GM23338 (cell line): ENCODE data around the gene CD300C. TPM values are rescaled to one million over a fixed set of nuclear protein-coding genes. Genes with fewer than 3 reads are reported as not detected.

Experiments
- ATAC-seq: fragments of 200-7000 bp; cut with Tn5 transposase; 3 replicates; pipeline ENCODE4 v1.9.1; 2020
- DNase-seq: peaks from one replicate; pipeline ENCODE4 v3.0.0-alpha.2; 2015; ENCODE audit warnings: low spot score
- H2AFZ ChIP-seq: fragments of 200-600 bp; sonication (generic); 2 replicates; pipeline ENCODE4 v1.8.0; 2016; ENCODE audit warnings: antibody characterized with exemption, mild to moderate bottlenecking, moderate library complexity
- H3F3A ChIP-seq: fragments of 200-600 bp; sonication (generic); replicated peaks from 2 replicates; pipeline ENCODE4 v1.8.0; 2017; ENCODE audit warnings: antibody characterized with exemption, mixed run types, low read depth
- H3K27ac ChIP-seq: fragments of 200-600 bp; sonication (generic); 2 replicates; pipeline ENCODE4 v1.6.1; 2016; ENCODE audit warnings: low read depth
- H3K27me3 ChIP-seq: fragments of 200-600 bp; sonication (generic); 2 replicates; pipeline ENCODE4 v1.8.0; 2016; ENCODE audit warnings: mild to moderate bottlenecking, mixed run types, moderate library complexity; ENCODE audit not compliant: insufficient read depth
- H3K36me3 ChIP-seq: fragments of 200-600 bp; sonication (generic); 2 replicates; pipeline ENCODE4 v1.8.0; 2016; ENCODE audit warnings: mild to moderate bottlenecking; ENCODE audit not compliant: insufficient read depth
- H3K4me1 ChIP-seq: fragments of 200-600 bp; sonication (generic); 2 replicates; pipeline ENCODE4 v1.8.0; 2016; ENCODE audit warnings: mild to moderate bottlenecking, moderate library complexity; ENCODE audit not compliant: insufficient read depth
- H3K4me2 ChIP-seq: fragments of 200-600 bp; sonication (generic); 2 replicates; pipeline ENCODE4 v1.7.1; 2017; ENCODE audit warnings: mixed run types
- H3K4me3 ChIP-seq: fragments of 200-600 bp; sonication (generic); 2 replicates; pipeline ENCODE4 v1.6.1; 2016; ENCODE audit warnings: mixed run types
- H3K79me2 ChIP-seq: fragments of 200-600 bp; sonication (generic); replicated peaks from 2 replicates; pipeline ENCODE4 v1.8.0; 2017; ENCODE audit warnings: mild to moderate bottlenecking; ENCODE audit not compliant: insufficient read depth
- H3K9me2 ChIP-seq: fragments of 200-600 bp; sonication (generic); 2 replicates; pipeline ENCODE4 v1.8.0; 2017; ENCODE audit not compliant: insufficient read depth
- H4K20me1 ChIP-seq: fragments of 200-600 bp; sonication (generic); replicated peaks from 2 replicates; pipeline ENCODE4 v1.8.0; 2017; ENCODE audit warnings: mild to moderate bottlenecking; ENCODE audit not compliant: insufficient read depth
- H3K27ac Mint-ChIP-seq: 2 replicates; pipeline ENCODE4 v1.8.0; 2020; ENCODE audit warnings: inconsistent platforms, mild to moderate bottlenecking, moderate library complexity, mixed read lengths
- H3K27me3 Mint-ChIP-seq: 3 replicates; pipeline ENCODE4 v1.8.0; 2022; ENCODE audit warnings: low read depth, mild to moderate bottlenecking, moderate library complexity, mixed read lengths, inconsistent platforms; ENCODE audit not compliant: insufficient read depth, poor library complexity
- H3K36me3 Mint-ChIP-seq: 3 replicates; pipeline ENCODE4 v1.8.0; 2021; ENCODE audit warnings: low read depth, mild to moderate bottlenecking, inconsistent platforms, moderate library complexity, mixed read lengths
- H3K4me1 Mint-ChIP-seq: 3 replicates; pipeline ENCODE4 v1.8.0; 2020; ENCODE audit warnings: mild to moderate bottlenecking, inconsistent platforms, mixed read lengths
- H3K4me3 Mint-ChIP-seq: 3 replicates; pipeline ENCODE4 v1.8.0; 2021; ENCODE audit warnings: moderate library complexity, mild to moderate bottlenecking, inconsistent platforms, mixed read lengths
- H3K9me3 Mint-ChIP-seq: 3 replicates; pipeline ENCODE4 v1.8.0; 2020; ENCODE audit warnings: moderate library complexity, mild to moderate bottlenecking, inconsistent platforms, mixed read lengths
- CREB1 ChIP-seq: fragments of 250-450 bp; sonication (Bioruptor Pico); IDR thresholded peaks from 2 replicates; pipeline ENCODE4 v1.5.0; 2020; ENCODE audit warnings: low read depth, mild to moderate bottlenecking, moderate library complexity
- CTCF ChIP-seq, 2 experiments: fragments of 200-600 bp in 1 of 2; sonication (generic) in 1 of 2; conservative IDR thresholded peaks; 2 replicates each; pipeline versions ENCODE4 v1.5.1 to v1.6.1; 2016 to 2017; ENCODE audit warnings: antibody characterized with exemption in 2 of 2, low read depth in 2 of 2, mild to moderate bottlenecking in 2 of 2, moderate library complexity in 1 of 2
- ETS1 ChIP-seq: IDR thresholded peaks from 2 replicates; pipeline ENCODE4 v1.6.1; 2016; ENCODE audit warnings: antibody characterized with exemption
- JUNB ChIP-seq: IDR thresholded peaks from one replicate; pipeline ENCODE4 v1.6.1; 2016; ENCODE audit warnings: antibody characterized with exemption; ENCODE audit not compliant: unreplicated experiment
- POLR2AphosphoS5 ChIP-seq: IDR thresholded peaks from 2 replicates; pipeline ENCODE4 v1.6.1; 2016; ENCODE audit warnings: antibody characterized with exemption, low read depth
- ZNF114 ChIP-seq: fragments of 250-450 bp; sonication (Bioruptor Pico); IDR thresholded peaks from 2 replicates; pipeline ENCODE4 v1.5.0; 2020; ENCODE audit warnings: mild to moderate bottlenecking, moderate library complexity
- polyA plus RNA-seq: library from polyadenylated mRNA; unstranded; fragments of >200 nt; fragmentation: Nextera tagmentation; extraction: Ambion mirVana; gene quantifications from 2 replicates; pipeline ENCODE4 v1.2.1, GENCODE V29; 2016
- total RNA-seq: library from RNA; depleted of rRNA; stranded (reverse); fragments of >200 nt; shearing (Covaris generic); gene quantifications from 2 replicates; pipeline ENCODE4 v1.2.3, GENCODE V29; 2014
- TF ChIP-seq, protein P1 (sequence below): fragments of 250-450 bp; sonication (Bioruptor Pico); IDR thresholded peaks from 2 replicates; pipeline ENCODE4 v1.5.0; 2020; ENCODE audit warnings: mild to moderate bottlenecking, moderate library complexity

The CD300C gene
- total and polyA plus RNA-seq, 2 experiments from 2014 or later = not detected

GRCh38 chr17:74555427-74555940, 9.6 kb upstream of the CD300C start (continued):
- TF ChIP-seq, protein P1, sequence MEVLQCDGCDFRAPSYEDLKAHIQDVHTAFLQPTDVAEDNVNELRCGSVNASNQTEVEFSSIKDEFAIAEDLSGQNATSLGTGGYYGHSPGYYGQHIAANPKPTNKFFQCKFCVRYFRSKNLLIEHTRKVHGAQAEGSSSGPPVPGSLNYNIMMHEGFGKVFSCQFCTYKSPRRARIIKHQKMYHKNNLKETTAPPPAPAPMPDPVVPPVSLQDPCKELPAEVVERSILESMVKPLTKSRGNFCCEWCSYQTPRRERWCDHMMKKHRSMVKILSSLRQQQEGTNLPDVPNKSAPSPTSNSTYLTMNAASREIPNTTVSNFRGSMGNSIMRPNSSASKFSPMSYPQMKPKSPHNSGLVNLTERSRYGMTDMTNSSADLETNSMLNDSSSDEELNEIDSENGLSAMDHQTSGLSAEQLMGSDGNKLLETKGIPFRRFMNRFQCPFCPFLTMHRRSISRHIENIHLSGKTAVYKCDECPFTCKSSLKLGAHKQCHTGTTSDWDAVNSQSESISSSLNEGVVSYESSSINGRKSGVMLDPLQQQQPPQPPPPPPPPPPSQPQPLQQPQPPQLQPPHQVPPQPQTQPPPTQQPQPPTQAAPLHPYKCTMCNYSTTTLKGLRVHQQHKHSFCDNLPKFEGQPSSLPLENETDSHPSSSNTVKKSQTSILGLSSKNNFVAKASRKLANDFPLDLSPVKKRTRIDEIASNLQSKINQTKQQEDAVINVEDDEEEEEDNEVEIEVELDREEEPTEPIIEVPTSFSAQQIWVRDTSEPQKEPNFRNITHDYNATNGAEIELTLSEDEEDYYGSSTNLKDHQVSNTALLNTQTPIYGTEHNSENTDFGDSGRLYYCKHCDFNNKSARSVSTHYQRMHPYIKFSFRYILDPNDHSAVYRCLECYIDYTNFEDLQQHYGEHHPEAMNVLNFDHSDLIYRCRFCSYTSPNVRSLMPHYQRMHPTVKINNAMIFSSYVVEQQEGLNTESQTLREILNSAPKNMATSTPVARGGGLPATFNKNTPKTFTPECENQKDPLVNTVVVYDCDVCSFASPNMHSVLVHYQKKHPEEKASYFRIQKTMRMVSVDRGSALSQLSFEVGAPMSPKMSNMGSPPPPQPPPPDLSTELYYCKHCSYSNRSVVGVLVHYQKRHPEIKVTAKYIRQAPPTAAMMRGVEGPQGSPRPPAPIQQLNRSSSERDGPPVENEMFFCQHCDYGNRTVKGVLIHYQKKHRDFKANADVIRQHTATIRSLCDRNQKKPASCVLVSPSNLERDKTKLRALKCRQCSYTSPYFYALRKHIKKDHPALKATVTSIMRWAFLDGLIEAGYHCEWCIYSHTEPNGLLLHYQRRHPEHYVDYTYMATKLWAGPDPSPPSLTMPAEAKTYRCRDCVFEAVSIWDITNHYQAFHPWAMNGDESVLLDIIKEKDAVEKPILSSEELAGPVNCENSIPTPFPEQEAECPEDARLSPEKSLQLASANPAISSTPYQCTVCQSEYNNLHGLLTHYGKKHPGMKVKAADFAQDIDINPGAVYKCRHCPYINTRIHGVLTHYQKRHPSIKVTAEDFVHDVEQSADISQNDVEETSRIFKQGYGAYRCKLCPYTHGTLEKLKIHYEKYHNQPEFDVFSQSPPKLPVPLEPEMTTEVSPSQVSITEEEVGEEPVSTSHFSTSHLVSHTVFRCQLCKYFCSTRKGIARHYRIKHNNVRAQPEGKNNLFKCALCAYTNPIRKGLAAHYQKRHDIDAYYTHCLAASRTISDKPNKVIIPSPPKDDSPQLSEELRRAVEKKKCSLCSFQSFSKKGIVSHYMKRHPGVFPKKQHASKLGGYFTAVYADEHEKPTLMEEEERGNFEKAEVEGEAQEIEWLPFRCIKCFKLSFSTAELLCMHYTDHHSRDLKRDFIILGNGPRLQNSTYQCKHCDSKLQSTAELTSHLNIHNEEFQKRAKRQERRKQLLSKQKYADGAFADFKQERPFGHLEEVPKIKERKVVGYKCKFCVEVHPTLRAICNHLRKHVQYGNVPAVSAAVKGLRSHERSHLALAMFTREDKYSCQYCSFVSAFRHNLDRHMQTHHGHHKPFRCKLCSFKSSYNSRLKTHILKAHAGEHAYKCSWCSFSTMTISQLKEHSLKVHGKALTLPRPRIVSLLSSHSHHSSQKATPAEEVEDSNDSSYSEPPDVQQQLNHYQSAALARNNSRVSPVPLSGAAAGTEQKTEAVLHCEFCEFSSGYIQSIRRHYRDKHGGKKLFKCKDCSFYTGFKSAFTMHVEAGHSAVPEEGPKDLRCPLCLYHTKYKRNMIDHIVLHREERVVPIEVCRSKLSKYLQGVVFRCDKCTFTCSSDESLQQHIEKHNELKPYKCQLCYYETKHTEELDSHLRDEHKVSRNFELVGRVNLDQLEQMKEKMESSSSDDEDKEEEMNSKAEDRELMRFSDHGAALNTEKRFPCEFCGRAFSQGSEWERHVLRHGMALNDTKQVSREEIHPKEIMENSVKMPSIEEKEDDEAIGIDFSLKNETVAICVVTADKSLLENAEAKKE = no peak
- TF ChIP-seq ETS1 = no peak
- TF ChIP-seq POLR2AphosphoS5 = no peak

DNA sequence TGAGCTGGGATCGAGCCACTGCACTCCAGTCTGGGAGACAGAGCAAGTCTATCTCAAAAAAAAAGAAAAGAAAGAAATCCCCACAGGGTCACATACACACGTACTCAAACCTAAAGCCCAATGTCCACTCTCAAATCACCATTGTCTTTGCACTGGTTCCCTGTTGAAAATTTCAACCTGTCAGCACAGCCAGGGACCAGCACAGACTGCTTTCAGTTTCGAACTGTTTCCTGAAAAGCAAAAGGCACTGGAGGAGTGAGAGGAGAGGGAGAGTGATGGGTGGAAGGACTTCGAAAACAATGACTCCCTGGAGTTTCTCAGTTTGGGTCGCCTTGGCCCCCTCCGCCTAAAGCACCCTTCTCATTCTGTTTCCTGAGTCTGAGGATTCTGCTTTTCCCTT, 9.0 kb upstream of the CD300C start:
- Mint-ChIP-seq H3K36me3 (peaks cover 19% of the 10 kb centered on the region), H3K9me3 (peaks cover 33% of the 10 kb centered on the region), H3K4me3 (no peak overlapping the region), H3K27ac (no peak overlapping the region), H3K27me3 (peaks cover 12% of the 10 kb centered on the region), H3K4me1 (peaks cover 8% of the 10 kb centered on the region)
- ATAC-seq (no peak), DNase-seq (no peak)
- 0 out of 2 replicates have a peak, but pooled peaks cover 3% of the 10 kb centered on the region for H3K36me3 ChIP-seq
- H2AFZ ChIP-seq = no peak overlapping the region
- no peaks in the 10 kb centered on the region for H3F3A ChIP-seq
- 0 out of 2 replicates have a peak, but pooled peaks cover 4% of the 10 kb centered on the region for H3K4me1 ChIP-seq
- H3K27ac ChIP-seq = no peak overlapping the region
- H3K27me3 ChIP-seq = no peaks in the 10 kb centered on the region
- H3K9me2 ChIP-seq = 0 out of 2 replicates have a peak, but pooled peaks cover 4% of the 10 kb centered on the region
- no peaks in the 10 kb centered on the region for H3K79me2 ChIP-seq
- H4K20me1 ChIP-seq = no peaks in the 10 kb centered on the region
- no peak overlapping the region for H3K4me3 ChIP-seq
- H3K4me2 ChIP-seq = no peak overlapping the region
- TF ChIP-seq, protein P1 = no peak
- no peak for TF ChIP-seq CREB1 (CRISPR knock-in tag)
- no peak for TF ChIP-seq CTCF (conservative IDR thresholded peaks at IDR 0.05; ENCODE audit: low read depth in 2 of 2)
- TF ChIP-seq JUNB = no peak
- TF ChIP-seq ZNF114 (CRISPR knock-in tag) = no peak
